Skeletal muscle cell (primary cell): Measurements from ENCODE around the gene DICER1.

Experiments
- DNase-seq: peaks from one replicate; pipeline ENCODE4 v3.0.0-alpha.2; 2010; ENCODE audit warnings: low read depth
- H3K4me3 ChIP-seq: 2 replicates; pipeline ENCODE4 v1.5.1; 2011; ENCODE audit warnings: low read depth, mild to moderate bottlenecking, control low read depth, low read length, moderate library complexity

DICER1 gene

GRCh38 chr14:95130549-95130948 lies 26.8 kb downstream of the DICER1 start:
- no peak for DNase-seq
- no peak overlapping the region for H3K4me3 ChIP-seq

- no peak overlapping the region for H3K4me3 ChIP-seq
- DNase-seq = no peak
Measured at GRCh38 chr14:95128140-95128539, 29.2 kb downstream of the DICER1 start.

GRCh38 chr14:95127531-95127911 lies 29.8 kb downstream of the DICER1 start:
- no peak for DNase-seq
- H3K4me3 ChIP-seq = no peak overlapping the region

DNA sequence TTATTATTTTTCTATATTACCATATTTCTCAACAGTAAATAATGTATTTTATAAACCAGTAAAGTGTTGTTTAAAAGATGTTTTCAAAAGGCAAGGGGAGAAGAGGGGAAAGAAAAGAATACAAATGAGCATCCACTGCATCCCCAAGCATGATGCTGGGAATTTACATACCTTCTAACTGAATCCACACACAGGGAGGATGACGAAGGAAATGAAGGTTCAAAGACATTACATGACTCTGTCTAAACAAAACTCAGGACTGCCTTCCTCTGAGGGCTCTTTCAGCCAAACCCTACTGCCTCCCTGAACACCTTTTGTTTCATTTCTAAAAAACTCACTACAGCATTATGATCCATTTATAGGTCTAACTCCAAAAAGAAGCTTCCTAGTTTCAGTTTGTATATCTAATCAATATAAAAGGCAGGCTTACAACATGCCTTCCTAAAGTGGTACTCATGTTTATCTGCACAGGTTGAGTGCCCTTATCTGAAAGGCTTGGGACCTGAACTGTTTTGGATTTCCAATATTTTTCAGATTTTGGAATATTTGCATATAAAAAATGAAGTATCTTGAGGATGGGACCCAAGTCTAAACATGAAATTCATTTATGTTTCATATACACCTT lies 30.3 kb downstream of the DICER1 start:
- no peak overlapping the region for H3K4me3 ChIP-seq
- no peak for DNase-seq

- DNase-seq = no peak
- H3K4me3 ChIP-seq = no peak overlapping the region
Measured at GRCh38 chr14:95125915-95126314, 31.4 kb downstream of the DICER1 start.

GRCh38 chr14:95125221-95125620 lies 32.1 kb downstream of the DICER1 start:
- DNase-seq = no peak

DNA sequence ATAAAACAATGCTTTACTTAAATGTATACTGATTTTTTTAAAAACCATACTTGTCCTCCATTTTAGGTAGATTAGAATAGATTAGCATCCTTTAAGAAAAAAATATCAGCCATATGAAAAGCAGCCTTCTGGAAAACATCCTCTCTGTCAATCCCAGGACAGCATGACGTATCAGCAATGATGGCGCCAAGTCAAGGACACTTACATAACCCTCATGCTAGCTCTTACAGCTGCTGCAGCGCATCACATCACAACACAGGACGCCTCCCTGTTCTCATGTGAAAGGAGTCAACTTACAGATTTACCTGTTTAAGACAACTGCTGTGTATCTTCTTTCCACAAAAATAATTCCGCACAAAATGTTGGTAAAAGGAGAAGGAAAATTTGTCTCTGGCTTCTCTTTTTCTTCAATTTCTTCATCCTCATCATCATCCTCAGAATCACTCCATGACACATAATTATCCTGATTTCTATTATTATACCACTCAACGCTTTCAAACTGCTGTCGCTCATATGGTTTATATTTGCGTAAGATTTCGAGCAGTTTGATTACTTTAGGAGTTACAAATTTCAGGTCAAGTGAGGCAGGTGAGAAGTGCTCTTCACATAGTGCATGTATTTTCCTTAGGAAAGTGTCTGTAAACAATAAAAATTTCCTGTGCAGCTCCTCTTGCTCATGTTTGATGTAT lies 33.3 kb downstream of the DICER1 start:
- DNase-seq = no peak

More at GRCh38 chr14:95125221-95125620, 32.1 kb downstream of the DICER1 start:
- no peak overlapping the region for H3K4me3 ChIP-seq

DNA sequence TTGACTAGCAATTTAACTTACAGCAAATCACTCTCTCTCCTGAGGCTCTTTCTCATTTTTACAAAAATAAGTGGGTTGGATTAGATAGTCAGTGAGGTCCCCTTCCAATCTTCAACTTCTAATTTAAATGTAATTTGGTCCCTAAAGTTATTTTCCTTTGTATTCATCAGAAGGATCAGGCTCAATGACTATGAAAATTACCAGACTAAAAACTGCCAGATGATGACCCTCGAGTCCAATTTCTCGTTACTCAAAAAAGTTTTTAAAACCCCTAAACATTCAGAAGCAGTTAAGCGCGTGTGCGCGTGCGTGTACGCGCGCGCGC lies 34.7 kb downstream of the DICER1 start:
- H3K4me3 ChIP-seq = no peak overlapping the region
- DNase-seq = no peak

More for the DNA sequence above, 33.3 kb downstream of the DICER1 start:
- H3K4me3 ChIP-seq = no peak overlapping the region

GRCh38 chr14:95121911-95122620 lies 35.3 kb downstream of the DICER1 start:
- H3K4me3 ChIP-seq = no peak overlapping the region
- DNase-seq = no peak

GRCh38 chr14:95119336-95119735 lies 38.0 kb downstream of the DICER1 start:
- H3K4me3 ChIP-seq = no peak overlapping the region
- DNase-seq = no peak

DNA sequence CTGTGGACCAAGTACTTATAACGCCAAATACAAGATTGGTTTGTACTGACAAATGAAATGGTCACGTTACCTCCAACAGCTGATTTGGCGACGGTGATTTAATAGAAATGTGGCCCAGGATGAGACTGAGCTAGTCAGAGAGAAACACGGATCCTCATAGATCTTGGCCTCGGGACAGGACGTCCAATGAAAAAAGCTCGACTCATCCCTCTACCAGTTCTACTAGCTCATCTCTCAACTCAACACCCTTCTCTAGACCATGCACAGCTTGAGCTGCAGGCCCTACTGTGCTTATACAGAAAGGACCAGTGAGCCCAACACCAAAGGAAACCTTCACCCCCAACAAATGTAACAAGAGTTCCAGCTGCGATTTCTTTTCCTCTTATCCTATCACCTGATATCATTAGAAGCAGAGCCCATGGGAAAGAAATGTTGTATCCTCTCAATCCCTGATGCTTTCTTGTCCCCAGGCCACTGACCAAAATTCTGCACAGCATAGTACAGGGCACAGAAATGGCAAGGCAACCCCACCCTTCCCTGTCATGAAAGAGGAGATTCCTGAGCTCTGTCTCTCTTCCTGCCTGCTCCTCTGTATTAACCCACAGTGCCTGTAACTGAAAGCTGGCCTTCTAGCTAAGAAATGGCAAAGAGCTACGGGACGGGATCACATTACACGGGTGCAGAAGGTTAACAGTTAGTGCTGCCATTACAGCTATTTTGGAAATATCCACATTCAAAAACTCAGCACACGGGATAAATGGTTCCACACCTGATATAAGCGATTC lies 39.2 kb downstream of the DICER1 start:
- H3K4me3 ChIP-seq = no peak overlapping the region
- DNase-seq = no peak

DNA sequence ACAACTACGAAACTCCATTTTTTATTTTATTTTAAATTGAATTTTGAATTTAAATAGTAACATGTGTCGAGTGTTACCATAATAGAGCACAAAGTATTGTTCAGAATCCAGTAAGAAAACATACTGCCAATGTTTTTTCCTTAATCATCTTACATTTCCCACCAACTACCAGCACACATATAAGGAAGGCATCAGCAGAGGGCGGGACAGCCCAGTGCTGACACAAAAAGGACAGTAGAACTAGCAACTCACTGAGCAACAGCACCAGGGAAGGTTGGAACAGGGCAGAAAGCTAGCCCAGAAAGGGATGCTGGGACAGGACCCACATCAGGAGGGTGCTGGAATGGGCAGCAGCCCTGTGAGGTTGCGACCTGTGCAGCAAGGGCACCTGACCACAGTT lies 43.9 kb downstream of the DICER1 start:
- DNase-seq = no peak
- H3K4me3 ChIP-seq = no peak overlapping the region

GRCh38 chr14:95111507-95112164 lies 45.7 kb downstream of the DICER1 start:
- H3K4me3 ChIP-seq = no peak overlapping the region
- no peak for DNase-seq

- H3K4me3 ChIP-seq = no peak overlapping the region
- DNase-seq = no peak
Measured at GRCh38 chr14:95110178-95110577, 47.2 kb downstream of the DICER1 start.

DNA sequence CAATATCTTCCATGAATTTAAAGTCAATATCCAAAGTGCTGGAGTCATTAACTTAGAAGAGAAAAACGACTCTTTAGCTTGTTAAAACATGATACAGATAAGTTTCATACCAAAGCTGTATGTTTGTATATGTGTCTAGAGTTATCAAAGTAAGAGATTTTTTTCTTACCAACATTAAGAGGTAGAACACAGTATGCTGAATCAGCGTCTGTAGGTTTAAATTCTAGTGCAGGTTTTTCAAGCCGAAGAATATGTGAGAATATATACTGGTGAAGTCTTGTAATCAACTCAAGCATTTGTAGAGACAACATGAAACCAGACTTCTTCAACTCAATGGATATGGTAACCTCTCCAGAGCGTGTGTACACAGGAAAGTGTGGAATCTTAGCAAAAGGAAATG lies 49.6 kb downstream of the DICER1 start:
- DNase-seq = no peak
- no peak overlapping the region for H3K4me3 ChIP-seq

DNA sequence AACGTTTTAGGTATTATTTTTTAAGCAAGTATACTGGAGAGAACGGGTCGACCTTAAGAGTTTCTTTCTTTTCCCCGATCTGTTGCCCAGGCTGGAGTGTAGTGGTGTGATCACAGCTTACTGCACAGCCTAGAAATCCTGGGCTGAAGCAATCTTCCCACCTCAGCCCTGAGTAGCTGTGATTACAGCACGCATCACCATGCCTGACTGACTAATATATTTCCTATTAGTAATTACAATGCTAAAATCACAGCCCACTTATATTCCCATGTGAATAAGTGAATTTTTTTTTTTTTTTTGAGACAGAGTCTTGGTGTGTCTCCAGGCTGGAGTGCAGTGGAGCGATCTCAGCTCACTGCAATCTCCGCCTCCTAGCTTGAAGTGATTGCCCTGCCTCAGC lies 50.4 kb downstream of the DICER1 start:
- DNase-seq = peak; percentile 23
- H3K4me3 ChIP-seq = no peak overlapping the region

GRCh38 chr14:95104911-95105310 lies 52.4 kb downstream of the DICER1 start:
- DNase-seq = no peak
- H3K4me3 ChIP-seq = no peak overlapping the region

DNA sequence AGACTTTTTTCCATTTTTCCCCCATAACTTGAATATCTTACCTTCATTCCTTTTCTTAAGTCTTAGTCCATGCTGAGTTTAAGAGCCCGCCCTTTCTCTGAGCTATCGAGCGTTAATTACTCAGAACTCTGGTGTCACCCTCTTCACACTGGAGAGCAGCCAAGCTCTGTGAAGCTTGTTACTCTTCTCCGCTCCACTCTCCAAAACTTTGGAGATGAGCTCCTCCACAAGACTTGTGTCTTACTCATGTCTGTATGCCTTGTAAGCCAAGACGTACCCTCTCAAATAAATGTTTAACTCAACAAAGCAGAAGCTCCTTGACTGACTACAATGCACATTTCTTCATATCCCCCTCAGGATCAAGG lies 54.7 kb downstream of the DICER1 start:
- DNase-seq = no peak
- H3K4me3 ChIP-seq = no peak overlapping the region

GRCh38 chr14:95101736-95102679 lies 55.3 kb downstream of the DICER1 start:
- DNase-seq = no peak
- H3K4me3 ChIP-seq = no peak overlapping the region
